ENCODE data around the gene SYNGR3.

The SYNGR3 gene

DNA sequence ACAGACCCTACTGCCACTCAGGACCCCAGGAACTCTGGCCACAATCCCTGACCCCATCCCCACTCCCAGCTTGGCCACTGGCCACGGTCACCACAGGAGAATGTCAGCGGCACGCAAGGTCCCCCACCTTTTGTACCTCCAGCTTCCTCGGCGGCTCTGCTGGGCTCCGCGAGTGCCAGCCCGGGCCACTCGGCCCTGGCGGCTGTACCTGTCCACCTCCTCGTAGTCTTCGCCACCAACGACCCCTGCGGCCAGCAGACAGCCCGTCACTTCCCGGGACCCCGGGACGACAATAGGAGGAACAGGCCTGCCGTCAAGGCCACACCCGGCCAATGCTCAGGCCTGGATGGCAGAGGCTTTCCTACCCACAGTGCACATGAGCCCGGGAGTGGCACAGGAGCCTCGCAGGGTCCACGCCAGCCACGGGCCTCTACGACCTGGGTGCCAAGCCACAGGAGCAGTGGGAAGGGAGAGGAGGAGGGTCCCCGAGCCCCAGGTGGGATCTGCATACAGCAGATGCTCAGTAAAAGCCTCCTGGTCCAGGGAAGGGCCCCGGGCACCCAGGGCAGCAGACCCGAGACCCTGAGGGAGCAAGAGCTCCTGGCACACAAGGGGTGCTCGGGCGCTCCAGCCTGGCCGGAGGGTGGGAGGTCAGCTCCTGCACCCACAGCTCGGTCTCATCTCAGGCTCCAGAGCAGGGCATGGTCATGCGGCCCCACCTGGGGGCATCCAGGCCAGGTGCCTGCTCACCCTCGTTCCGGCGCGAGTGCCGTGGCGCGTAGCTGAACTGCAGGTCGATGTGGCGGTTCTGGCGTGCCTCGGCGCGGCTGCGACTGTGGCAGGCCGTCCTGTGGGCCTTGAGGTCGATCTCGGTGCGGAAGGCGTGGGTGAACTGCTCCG, 11.9 kb downstream of the SYNGR3 start:
- POLR2A ChIA-PET: interaction anchor here (3.2 kb wide), 1 partner anchor 153 kb away, joined by 8 read pairs; the partner anchor contains the start of gene TRAF7
- DNase-seq (ENCODE audit: extremely low spot score): no peak
- CTCF ChIA-PET: interaction anchor here (1.3 to 6.2 kb wide), 7 partner anchors 9 to 151 kb away, joined by 3 to 63 read pairs (median 18); partner anchors contain the start of genes SYNGR3 and TRAF7
- no peak for TF ChIP-seq CTCF (IDR thresholded peaks at IDR 0.05; ENCODE audit: control extremely low read depth, extremely low read depth, low read depth, missing control alignments)

DNA sequence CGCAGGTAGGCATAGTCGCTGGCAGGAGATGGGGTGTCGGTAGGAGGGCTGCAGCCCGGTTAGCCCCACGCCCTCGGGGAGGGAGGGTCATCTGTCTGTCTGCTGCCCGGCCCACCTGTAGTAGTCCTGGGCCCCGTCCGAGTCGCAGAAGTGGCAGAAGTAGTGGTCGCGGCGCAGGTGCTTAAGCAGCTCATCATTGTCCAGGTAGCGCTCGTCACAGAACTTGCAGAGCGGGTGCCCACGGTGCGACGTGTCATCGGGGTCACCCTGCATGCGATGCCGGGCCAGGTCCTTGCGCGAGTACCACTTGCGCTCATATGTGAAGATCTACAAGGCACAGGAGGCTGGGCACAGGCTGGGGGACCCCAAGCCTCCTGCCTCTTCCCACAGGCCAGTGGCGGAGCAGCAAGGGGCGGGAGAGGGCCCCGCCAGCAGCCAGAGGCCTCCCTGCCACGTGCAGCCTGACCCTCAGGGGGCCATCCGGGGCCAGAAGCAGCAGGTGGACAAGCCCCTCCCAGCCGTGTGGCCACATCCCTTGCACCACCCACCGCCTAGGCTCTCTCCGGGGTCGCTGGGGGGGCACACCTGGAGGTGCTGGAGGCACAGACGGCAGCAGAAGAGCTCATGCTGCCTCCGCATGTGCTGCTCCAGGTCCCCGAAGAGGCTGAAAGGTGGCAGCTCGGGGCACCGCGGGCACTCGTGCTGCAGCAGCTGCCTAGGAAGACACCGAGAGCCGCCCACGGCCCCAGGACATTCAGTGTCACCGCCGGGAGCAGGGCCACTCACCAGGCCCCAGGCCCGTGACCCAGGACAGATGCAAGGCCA, 12.8 kb downstream of the SYNGR3 start:
- TF ChIP-seq CTCF (IDR thresholded peaks at IDR 0.05; ENCODE audit: control extremely low read depth, extremely low read depth, low read depth, missing control alignments): no peak
- no peak for DNase-seq (ENCODE audit: extremely low spot score)
- CTCF ChIA-PET: interaction anchor here (1.0 to 6.2 kb wide), 20 partner anchors 10 to 250 kb away, joined by 3 to 63 read pairs (median 8); partner anchors contain the start of genes ECI1, GFER, NOXO1 and PKD1
- POLR2A ChIA-PET: interaction anchor here (1.8 to 3.2 kb wide), 2 partner anchors 152 to 153 kb away, joined by 8 to 12 read pairs; partner anchors contain the start of gene TRAF7

GRCh38 chr16:2003231-2003826, 13.6 kb downstream of the SYNGR3 start:
- no peak for TF ChIP-seq CTCF (IDR thresholded peaks at IDR 0.05; ENCODE audit: control extremely low read depth, extremely low read depth, low read depth, missing control alignments)
- CTCF ChIA-PET: interaction anchor here (0.9 to 6.2 kb wide), 23 partner anchors 10 to 249 kb away, joined by 3 to 63 read pairs (median 5); partner anchors contain the start of genes ECI1, GFER, NOXO1 and PKD1
- no peak for DNase-seq (ENCODE audit: extremely low spot score)
- POLR2A ChIA-PET: interaction anchor here (1.1 to 1.8 kb wide), 2 partner anchors 38 to 152 kb away, joined by 5 to 12 read pairs; partner anchors contain the start of genes RPS2 and TRAF7

GRCh38 chr16:2003827-2004641, 14.3 kb downstream of the SYNGR3 start:
- POLR2A ChIA-PET: interaction anchor here (1.1 to 1.8 kb wide), 2 partner anchors 39 to 151 kb away, joined by 5 to 12 read pairs; partner anchors contain the start of genes RPS2 and TRAF7
- TF ChIP-seq CTCF (IDR thresholded peaks at IDR 0.05; ENCODE audit: control extremely low read depth, extremely low read depth, low read depth, missing control alignments): peak; percentile 90
- DNase-seq (ENCODE audit: extremely low spot score): peak; percentile 93
- CTCF ChIA-PET: interaction anchor here (0.6 to 6.2 kb wide), 29 partner anchors 9 to 483 kb away, joined by 3 to 63 read pairs (median 5); partner anchors contain the start of genes ECI1, GFER, NOXO1 and NTHL1

DNA sequence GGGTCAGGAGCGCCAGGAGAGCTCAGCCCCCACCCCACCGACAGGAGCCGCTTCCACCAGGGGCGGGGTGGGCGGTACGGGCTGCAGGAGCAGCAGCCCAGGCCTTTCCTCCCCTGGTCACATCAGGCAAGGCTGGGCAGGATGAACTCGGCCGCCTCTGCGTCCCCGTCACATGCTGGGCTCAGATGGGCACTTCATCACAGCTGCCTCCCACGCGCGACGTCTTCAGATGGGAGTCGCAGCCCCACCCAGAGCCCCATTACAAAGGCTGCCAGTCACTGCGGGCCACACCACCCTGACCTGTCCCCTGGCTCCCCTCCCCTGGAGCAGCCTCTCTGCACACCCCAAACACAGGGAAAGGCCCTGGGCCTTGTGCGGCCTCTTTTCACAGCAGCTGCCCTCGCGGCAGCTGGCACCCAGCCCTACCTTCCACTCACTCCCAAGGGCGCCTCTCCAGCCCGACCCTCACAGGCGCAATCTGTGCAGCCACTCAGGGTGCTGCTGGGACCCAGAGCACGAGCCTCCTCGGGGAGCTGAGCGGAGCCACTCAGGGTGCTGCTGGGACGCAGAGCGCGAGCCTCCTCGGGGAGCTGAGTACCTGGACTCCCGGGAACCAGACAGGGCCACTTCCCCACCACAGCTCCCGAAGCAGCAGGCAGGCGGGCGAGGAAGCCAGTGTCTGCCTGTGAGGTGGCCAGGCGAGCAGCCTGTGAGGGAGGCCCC, 15.2 kb downstream of the SYNGR3 start:
- no peak for TF ChIP-seq CTCF (IDR thresholded peaks at IDR 0.05; ENCODE audit: control extremely low read depth, extremely low read depth, low read depth, missing control alignments)
- ChIA-PET POLR2A (interaction anchor here (1.8 kb wide), 1 partner anchor 150 kb away, joined by 12 read pairs; the partner anchor contains the start of gene TRAF7), CTCF (interaction anchor here (0.9 to 6.2 kb wide), 15 partner anchors 8 to 482 kb away, joined by 3 to 63 read pairs (median 12); partner anchors contain the start of genes GFER, PKD1, RAB26 and SYNGR3)
- DNase-seq (ENCODE audit: extremely low spot score): no peak
